Raji (cell line): ENCODE results near the gene TEC.

ENCODE experiments used
- POLR2A ChIP-seq: IDR thresholded peaks from 2 replicates; pipeline ENCODE4 v1.6.1; 2011; ENCODE audit warnings: low read depth, low read length, control low read depth; ENCODE audit not compliant: insufficient read depth

TEC gene

DNA sequence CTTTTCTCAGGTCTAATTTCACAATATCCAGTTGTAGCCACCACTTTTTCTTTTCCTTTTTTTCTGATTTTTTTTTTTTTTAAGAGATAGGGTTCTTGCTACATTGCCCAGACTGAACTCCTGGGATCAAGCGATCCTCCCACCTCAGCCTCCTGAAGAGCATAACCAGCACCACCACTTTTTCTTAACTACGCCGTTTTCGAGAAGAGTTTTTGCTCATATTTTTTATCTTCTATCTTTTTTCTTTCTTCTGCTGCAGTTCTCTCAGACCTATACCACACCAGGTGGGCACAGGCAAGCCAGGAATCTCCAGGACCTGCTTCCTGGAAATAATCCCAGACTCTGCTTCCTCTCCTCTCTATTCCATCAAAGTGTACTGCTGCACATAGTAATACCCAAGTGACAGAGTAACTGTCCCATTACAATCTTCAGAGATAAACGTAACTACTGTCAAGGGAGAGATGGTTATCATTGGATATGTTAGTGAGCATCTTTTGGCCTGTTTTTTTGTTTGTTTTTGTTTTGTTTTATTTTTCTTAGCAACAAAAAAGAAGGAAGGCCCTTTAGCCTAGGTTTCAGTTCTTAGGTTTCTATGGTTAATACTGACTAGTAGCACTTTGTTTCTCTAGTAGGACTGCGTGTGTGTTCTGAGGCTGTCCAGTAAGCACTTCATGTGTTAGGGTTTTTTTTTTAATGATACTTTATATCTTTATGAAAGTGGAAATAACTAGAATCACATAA is 76.4 kb downstream of the TEC start:
- TF ChIP-seq POLR2A, result no peak

GRCh38 chr4:48191758-48192157 is 77.9 kb downstream of the TEC start:
- TF ChIP-seq POLR2A, result no peak

GRCh38 chr4:48190839-48191238 is 78.8 kb downstream of the TEC start:
- no peak for TF ChIP-seq POLR2A

- no peak for TF ChIP-seq POLR2A
Measured at GRCh38 chr4:48189731-48190130, 79.9 kb downstream of the TEC start.

- TF ChIP-seq POLR2A, result no peak
Measured at GRCh38 chr4:48188390-48188789, 81.2 kb downstream of the TEC start.

DNA sequence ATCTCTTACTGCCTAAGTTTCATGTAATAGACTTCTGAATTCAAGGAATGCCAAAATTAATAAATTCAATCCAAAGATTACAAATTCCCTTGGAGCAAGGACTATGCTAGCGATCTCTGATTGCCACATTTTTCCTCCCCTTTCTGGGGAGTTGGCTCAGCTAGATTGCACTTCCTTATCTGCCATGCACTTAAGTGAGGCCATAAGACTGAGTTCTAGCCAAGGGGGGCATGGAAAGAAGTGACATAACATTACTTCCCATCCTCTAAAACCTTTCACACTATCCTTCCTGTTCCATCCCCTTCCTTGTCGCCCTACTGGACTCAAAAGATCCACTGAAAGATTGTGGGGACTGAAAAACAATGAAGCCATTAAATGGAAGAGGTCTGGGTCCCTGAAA is 81.8 kb downstream of the TEC start:
- TF ChIP-seq POLR2A, result no peak

DNA sequence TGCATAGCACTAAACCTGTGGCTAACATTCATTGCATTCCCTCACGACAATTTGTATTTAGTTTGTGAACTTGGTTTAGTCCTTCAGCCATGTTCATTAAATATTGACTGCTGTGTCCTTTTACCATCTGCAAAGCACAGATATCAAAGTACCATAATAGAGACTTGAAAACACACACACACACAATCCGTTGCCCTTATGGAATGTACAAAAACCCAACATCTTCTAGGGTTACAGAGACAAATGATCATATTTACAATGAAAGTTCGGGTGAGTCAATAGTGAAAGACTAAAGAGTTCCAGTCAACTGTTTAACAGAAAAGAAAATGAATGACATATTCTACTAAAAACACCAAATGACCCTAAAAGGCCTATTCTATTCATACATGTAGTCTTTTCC is 84.8 kb downstream of the TEC start:
- TF ChIP-seq POLR2A, result no peak

- no peak for TF ChIP-seq POLR2A
Measured at GRCh38 chr4:48180234-48180633, 89.4 kb downstream of the TEC start.

DNA sequence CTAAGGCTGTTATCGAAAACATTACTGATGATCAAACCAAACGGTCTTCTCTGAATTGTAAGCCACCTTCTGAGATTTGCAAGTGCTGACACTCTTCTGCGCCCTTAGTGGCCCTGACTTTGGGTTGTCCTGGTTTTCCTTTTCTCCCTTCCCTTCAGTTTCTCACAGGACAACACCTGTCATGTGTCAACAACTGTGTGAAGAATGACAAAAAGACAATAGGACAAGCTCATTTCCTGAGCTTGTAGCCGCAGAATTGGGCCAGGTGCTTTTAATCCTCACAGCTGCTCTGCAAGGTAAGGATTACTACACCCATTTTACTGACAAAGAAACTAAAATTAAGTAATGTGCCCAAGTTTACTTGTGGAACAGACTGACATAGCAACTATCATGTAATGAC is 90.7 kb downstream of the TEC start:
- no peak for TF ChIP-seq POLR2A

DNA sequence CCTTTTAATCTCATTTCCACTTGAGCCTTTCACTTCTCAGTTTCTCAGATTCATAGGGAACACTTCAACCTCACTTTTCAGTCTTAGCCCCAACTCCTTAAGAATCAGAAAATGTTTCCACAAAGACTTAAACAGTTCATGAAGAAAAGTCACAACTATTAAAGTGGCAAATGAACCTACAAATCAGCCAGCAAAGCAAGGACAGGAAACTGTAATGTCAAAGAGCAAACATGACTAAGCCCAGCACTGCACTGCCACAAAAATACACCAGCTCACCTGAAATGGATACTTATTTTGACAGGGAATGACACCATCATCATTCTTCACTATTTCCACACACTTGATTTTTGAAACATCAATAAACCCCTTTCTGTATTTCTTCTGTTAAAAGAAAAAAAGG is 93.8 kb downstream of the TEC start:
- no peak for TF ChIP-seq POLR2A

- no peak for TF ChIP-seq POLR2A
Measured at GRCh38 chr4:48175328-48175727, 94.3 kb downstream of the TEC start.

DNA sequence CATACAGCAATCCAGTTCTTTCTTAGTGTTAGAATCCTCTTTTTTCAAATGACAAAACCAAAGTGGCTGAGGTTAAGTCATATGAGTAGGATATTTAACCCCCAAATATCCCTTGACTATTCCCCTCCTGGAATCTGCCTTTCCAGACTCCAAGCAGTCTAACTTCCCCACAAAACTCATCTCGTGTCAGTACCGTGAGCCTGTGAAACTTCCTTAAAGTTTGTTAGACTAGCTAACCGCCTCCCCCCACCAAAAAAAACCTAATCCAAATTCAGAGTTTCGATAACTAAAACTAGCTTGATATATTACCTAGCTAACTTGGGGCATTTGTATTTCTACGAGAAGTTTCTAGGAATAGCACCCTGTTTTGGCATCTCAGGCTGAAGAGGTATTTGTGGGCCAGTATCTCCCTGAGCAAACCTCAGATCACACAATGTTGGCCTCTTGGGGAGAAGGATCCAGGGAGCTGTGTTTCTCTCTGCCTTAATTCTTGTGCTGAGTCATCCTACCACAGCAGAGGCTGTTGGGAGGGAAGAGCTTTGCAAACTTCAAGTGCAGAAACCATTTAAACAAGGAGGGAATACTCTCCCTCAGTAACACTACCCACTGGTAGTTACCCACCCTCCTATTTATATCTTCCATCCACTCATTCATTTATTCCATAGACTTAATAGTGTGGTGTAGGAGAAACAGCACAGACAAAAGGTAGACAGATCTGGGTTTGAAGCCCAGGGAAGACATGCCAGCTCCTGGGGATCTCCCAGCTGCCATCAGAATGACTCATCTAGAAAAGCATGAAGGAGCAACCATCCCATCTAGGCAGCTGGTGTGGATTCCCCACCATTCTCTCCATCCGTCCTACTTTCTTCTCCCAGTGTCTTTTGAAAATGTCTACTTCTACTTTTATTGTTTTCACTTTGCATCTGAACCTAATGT is 96.3 kb downstream of the TEC start:
- no peak for TF ChIP-seq POLR2A

GRCh38 chr4:48172651-48173050 is 97.0 kb downstream of the TEC start:
- no peak for TF ChIP-seq POLR2A

DNA sequence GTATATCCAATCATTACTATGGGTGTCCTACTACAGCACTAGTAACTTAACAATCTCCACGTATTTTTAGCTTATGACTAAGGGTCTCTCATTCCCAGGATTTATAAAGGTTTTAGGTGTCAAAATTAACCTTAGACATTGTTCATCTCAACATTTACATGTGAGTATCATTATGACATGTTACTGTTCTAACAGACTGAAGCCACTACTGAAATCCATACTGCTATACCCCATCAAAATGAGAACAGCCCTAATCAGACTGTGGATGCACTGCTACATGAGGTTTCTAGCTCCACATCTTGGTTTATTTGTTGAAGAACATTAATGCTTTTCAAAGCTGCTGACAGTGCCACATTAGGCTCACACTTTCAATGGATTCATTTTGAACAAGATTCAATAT is 100.0 kb downstream of the TEC start:
- TF ChIP-seq POLR2A, result no peak

DNA sequence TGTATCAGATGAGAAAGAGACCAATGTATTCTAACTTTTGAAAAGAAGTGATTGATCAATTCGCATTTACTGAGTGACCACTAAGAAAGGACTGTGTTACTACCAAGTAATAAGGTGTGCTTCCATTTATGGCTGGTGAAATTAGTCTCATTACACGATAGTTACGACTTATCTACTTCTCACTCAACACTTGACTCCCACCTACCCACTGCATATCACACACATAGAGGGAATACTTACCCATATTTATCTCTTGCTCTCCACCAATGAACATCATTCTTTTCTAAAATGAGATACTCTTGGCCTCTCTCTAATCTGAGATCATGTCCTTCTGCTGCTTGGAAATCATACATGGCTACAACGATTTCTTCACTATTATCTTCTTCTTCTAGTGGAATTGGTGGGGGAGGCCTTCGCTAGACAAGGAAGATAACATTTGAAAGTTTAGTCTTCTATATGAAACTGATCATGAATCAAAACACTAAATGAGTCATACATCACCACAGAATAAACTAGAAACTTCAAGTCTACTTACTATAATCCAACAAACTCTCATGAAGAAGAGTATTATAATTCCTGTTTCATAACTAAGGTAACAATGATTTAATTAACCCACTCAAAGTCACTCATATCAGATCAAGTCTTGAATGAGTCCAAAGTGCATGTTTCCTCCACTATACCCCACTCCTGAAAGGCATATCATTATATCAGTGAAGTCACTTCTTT is 101.9 kb downstream of the TEC start:
- TF ChIP-seq POLR2A, result no peak
